Sigmoid colon (tissue), 7 donors: ENCODE data around the gene CCNB3. TPM values are rescaled to one million over a fixed set of nuclear protein-coding genes. Genes with fewer than 3 reads are reported as not detected.
A peak's percentile ranks its signal among the peaks of the same experiment; 100 is the strongest.

ENCODE experiments used
- DNase-seq: peaks from one replicate; pipeline ENCODE4 v3.0.0-alpha.2; 2019
- H3K27ac ChIP-seq, 4 donors: fragments of 200-600 bp; sonication (generic); one replicate each; pipeline ENCODE4 v1.5.1; 2016 to 2019; ENCODE audit warnings: mild to moderate bottlenecking in 1 of 4
- H3K27me3 ChIP-seq, 3 donors: fragments of 200-600 bp; sonication (generic); one replicate each; pipeline ENCODE4 v1.5.1; 2019; ENCODE audit warnings: mild to moderate bottlenecking in 1 of 3
- H3K36me3 ChIP-seq, 4 donors: fragments of 200-600 bp; sonication (generic); one replicate each; pipeline ENCODE4 v1.5.1; 2016 to 2019
- H3K4me1 ChIP-seq, 4 donors: fragments of 200-600 bp; sonication (generic); one replicate each; pipeline ENCODE4 v1.5.1; 2017 to 2019
- H3K4me3 ChIP-seq, 4 donors: fragments of 200-600 bp; sonication (generic); one replicate each; pipeline ENCODE4 v1.5.1; 2017 to 2019; ENCODE audit warnings: mild to moderate bottlenecking in 2 of 4, moderate library complexity in 1 of 4
- H3K9me3 ChIP-seq, 4 donors: fragments of 200-600 bp in 3 of 4; sonication (generic) in 3 of 4; one replicate each; pipeline versions ENCODE4 v1.5.1 to v1.6.1; 2013 to 2019
- CTCF ChIP-seq, 4 experiments: fragments of 450-650 bp in 3 of 4; fragments of 200-600 bp in 1 of 4; IDR thresholded peaks; one replicate each; pipeline ENCODE4 v1.5.1; 2016 to 2019; ENCODE audit warnings: antibody characterized with exemption in 4 of 4, mild to moderate bottlenecking in 3 of 4, moderate library complexity in 2 of 4
- EP300 ChIP-seq, 4 donors: sonication (generic); formaldehyde crosslinking; IDR thresholded peaks; one replicate each; pipeline ENCODE4 v1.6.1; 2017; ENCODE audit warnings: antibody characterized with exemption in 4 of 4
- POLR2A ChIP-seq, 2 donors: fragments of 450-650 bp; IDR thresholded peaks; one replicate each; pipeline ENCODE4 v1.6.1; 2016; ENCODE audit warnings: antibody characterized with exemption in 2 of 2, mild to moderate bottlenecking in 2 of 2, moderate library complexity in 2 of 2
- POLR2AphosphoS5 ChIP-seq, 4 donors: sonication (generic); formaldehyde crosslinking; IDR thresholded peaks; one replicate each; pipeline ENCODE4 v1.6.1; 2017; ENCODE audit warnings: antibody characterized with exemption in 4 of 4
- WGBS, 2 donors: extraction: QIAGEN DNeasy Blood & Tissue Kit; methylation state at CpG; one replicate each; pipeline ENCODE4 v1.1.7; 2013; 5-methylcytosine and 5-hydroxymethylcytosine counted together
- intact Hi-C: fragments of 100-400 bp; cut with DNase I; formaldehyde crosslinking; loops from one replicate; pipeline ENCODE4 v1.15.1; 2023
- polyA plus RNA-seq, 3 donors: library from polyadenylated mRNA; stranded (reverse); fragments of 200-250 nt; gene quantifications; one replicate each; pipeline ENCODE4 v1.2.3, GENCODE V29; 2013
- total RNA-seq, 4 donors: library from RNA; depleted of rRNA; stranded (reverse); fragments of >200 nt; gene quantifications; one replicate each; pipeline ENCODE4 v1.1.0, GENCODE V29; 2016
- donor health status: healthy with polysubstance abuse.
- donor health status: Bipolar disorder and iron deficiency.
- donor health status: healthy.

Gene CCNB3
- total and polyA plus RNA-seq, 7 donors: 0.14 to 0.36 (median 0.17) TPM; not detected in 2

- Histone ChIP-seq H3K27me3 (no peaks in the 10 kb centered on the region), H3K4me1 (peaks cover 0 to 6% (median 0%) of the 10 kb centered on the region in 4 donors), H3K36me3 (no peaks in the 10 kb centered on the region), H3K27ac (no peak overlapping the region), H3K9me3 (no peaks in the 10 kb centered on the region), H3K4me3 (no peak overlapping the region)
- WGBS, 2 donors: 20 to 58% methylated on average over 10 of the region's 10 CpGs
- DNase-seq: no peak
- intact Hi-C loops: no loop called here
- no peak for TF ChIP-seq POLR2AphosphoS5 (IDR thresholded peaks at IDR 0.05)
- no peak for TF ChIP-seq POLR2A (IDR thresholded peaks at IDR 0.05)
- no peak for TF ChIP-seq CTCF (IDR thresholded peaks at IDR 0.05)
- no peak for TF ChIP-seq EP300 (IDR thresholded peaks at IDR 0.05)
Observed at GRCh38 chrX:50180073-50180940, 24.3 kb upstream of the CCNB3 start.

DNA sequence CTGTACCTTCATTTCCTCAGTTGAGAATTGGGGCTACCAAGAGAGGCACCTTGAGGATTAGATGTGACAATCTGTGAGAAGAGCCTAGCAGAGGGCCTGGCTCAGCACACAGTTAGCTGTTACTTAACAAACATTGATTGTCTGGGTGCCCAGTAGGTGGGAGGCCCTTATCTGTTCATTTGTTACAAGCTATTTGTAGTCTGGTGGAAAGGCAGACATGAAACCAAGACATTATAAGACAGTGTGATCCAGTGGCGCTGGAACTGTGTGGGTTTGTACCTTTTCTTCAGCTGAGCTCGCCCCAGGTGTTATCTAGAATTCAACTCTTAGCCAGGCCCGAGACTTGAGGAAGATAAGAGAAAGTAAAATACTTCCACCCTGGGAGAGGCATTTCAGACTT lies 20.7 kb upstream of the CCNB3 start:
- intact Hi-C loops: no loop called here
- H3K27me3 ChIP-seq: no peaks in the 10 kb centered on the region
- H3K27ac ChIP-seq: no peak overlapping the region
- no peaks in the 10 kb centered on the region for H3K9me3 ChIP-seq
- H3K4me1 ChIP-seq: peaks cover 0 to 17% (median 2%) of the 10 kb centered on the region in 4 donors
- no peak overlapping the region for H3K4me3 ChIP-seq
- WGBS, 2 donors: 59 to 82% methylated on average over 3 of the region's 3 CpGs
- DNase-seq: no peak
- H3K36me3 ChIP-seq: no peaks in the 10 kb centered on the region
- no peak for TF ChIP-seq EP300 (IDR thresholded peaks at IDR 0.05)
- no peak for TF ChIP-seq CTCF (IDR thresholded peaks at IDR 0.05)
- no peak for TF ChIP-seq POLR2A (IDR thresholded peaks at IDR 0.05)
- no peak for TF ChIP-seq POLR2AphosphoS5 (IDR thresholded peaks at IDR 0.05)

DNA sequence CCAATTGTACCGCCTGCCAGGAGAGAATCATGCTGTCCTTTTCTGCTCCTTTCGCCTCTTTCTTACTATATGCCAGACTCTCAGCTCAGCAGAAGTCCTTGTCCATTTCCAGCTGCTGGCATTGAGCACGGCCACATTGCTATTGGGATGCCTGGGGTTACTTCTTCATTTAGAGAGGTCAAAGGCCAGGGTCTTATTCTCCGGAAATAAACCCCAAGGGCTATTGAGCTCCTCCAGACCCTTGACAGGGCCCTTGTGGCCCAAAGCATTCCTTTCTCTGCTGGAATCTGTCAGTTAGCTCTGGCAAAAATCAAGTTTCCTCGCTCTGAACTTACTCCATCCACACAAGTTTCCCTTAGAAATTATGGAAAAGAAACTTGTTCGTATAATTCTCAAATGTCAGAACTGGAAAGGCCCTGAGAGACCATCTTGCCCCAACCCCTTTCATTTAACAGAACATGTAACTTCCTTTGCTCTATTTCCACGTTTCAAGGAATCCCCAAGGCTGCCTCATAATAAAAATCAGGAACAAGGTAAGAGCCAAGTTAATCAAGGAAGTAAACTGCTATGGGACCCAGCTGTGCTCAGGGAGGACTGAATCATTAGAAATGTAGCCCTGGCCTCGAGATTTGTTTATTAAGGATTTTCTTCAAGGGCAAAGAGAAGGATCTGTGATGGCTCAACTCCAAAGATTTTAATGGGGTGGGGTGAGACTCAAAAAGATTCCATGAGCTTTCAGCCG lies 15.5 kb upstream of the CCNB3 start:
- Histone ChIP-seq H3K27ac (peak overlapping the region in 3 of 4 donors; percentile 4 to 52 (median 12)), H3K4me3 (no peak overlapping the region), H3K27me3 (no peaks in the 10 kb centered on the region), H3K4me1 (peaks cover 0 to 23% (median 3%) of the 10 kb centered on the region in 4 donors), H3K9me3 (no peaks in the 10 kb centered on the region), H3K36me3 (no peaks in the 10 kb centered on the region)
- intact Hi-C loops: no loop called here
- TF ChIP-seq EP300 (IDR thresholded peaks at IDR 0.05) (no peak), POLR2AphosphoS5 (IDR thresholded peaks at IDR 0.05) (no peak), CTCF (IDR thresholded peaks at IDR 0.05) (no peak), POLR2A (IDR thresholded peaks at IDR 0.05) (no peak)
- no peak for DNase-seq
- whole genome bisulfite sequencing, 2 donors: 61 to 63% methylated on average over 9 of the region's 9 CpGs

DNA sequence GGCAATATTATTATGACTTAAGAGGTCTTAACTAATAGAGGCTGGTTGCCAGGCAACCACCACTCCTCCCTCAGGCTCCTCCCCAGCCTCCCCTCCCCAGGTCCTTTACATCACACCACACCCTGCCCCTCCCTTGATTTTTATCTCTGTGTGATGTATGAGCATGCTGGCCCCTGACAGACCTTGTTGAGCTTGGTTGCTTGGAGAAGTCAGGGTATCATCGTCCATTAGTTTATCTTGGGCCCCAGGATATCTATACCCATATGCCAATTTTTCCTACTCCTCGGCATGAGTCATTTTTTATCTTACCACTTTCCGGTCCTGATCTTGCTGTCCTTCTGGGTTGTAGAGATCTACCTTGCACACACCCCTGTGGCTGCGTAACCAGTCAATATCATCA lies 6.2 kb upstream of the CCNB3 start:
- no peaks in the 10 kb centered on the region for H3K36me3 ChIP-seq
- no peak overlapping the region for H3K4me3 ChIP-seq
- no peak for DNase-seq
- intact Hi-C loops: no loop called here
- no peaks in the 10 kb centered on the region for H3K4me1 ChIP-seq
- no peak overlapping the region for H3K27ac ChIP-seq
- no peaks in the 10 kb centered on the region for H3K27me3 ChIP-seq
- 50 to 82% methylated on average over 4 of the region's 4 CpGs for WGBS, 2 donors
- TF ChIP-seq POLR2A (IDR thresholded peaks at IDR 0.05) (no peak), CTCF (IDR thresholded peaks at IDR 0.05) (no peak), POLR2AphosphoS5 (IDR thresholded peaks at IDR 0.05) (no peak), EP300 (IDR thresholded peaks at IDR 0.05) (no peak)
- no peaks in the 10 kb centered on the region for H3K9me3 ChIP-seq
